Measurements from ENCODE around the gene KRTAP4-3.

The KRTAP4-3 gene

DNA sequence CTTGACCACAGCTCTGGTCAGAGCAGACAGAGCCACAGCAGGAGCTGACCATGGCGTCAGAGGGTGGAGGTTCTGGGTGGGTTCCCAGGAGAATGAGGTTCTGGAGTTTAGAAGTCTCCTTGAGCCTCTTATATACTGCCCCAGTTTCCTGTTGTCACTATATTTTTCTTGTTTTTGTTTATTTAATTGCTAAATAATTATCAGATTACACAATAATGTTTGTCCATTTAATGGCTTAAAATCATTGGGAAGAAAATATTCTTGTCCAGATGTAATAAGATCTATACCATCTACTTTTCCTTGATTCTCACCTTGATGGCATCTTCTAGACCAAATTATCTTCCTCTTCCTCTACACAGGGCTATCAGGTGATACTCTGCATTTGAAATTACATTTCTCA is at the start of gene KRTAP4-3:
KRTAP4-3 (minus strand) TSS at position 101 of the 400 bp plus-strand sequence; CDS start at position 52, 49 bp downstream.
- Histone ChIP-seq H3K79me2 (no peaks in the 10 kb centered on the region), H3K9me3 (ENCODE audit: control insufficient read depth, low read length) (no peaks in the 10 kb centered on the region), H3K27me3 (ENCODE audit: control insufficient read depth, insufficient read depth, low read length) (no peaks in the 10 kb centered on the region), H3K4me2 (ENCODE audit: low read length) (no peak within 1 kb of the TSS), H2AFZ (no peak within 1 kb of the TSS), H3K9ac (no peak within 1 kb of the TSS), H3K4me1 (no peaks in the 10 kb centered on the region), H3K4me3 (ENCODE audit: low read depth, low read length) (no peak within 1 kb of the TSS), H3K36me3 (ENCODE audit: control insufficient read depth, insufficient read depth, low read length) (no peaks in the 10 kb centered on the region), H3K27ac (no peak within 1 kb of the TSS)
- TF ChIP-seq, protein P1, sequence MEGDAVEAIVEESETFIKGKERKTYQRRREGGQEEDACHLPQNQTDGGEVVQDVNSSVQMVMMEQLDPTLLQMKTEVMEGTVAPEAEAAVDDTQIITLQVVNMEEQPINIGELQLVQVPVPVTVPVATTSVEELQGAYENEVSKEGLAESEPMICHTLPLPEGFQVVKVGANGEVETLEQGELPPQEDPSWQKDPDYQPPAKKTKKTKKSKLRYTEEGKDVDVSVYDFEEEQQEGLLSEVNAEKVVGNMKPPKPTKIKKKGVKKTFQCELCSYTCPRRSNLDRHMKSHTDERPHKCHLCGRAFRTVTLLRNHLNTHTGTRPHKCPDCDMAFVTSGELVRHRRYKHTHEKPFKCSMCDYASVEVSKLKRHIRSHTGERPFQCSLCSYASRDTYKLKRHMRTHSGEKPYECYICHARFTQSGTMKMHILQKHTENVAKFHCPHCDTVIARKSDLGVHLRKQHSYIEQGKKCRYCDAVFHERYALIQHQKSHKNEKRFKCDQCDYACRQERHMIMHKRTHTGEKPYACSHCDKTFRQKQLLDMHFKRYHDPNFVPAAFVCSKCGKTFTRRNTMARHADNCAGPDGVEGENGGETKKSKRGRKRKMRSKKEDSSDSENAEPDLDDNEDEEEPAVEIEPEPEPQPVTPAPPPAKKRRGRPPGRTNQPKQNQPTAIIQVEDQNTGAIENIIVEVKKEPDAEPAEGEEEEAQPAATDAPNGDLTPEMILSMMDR (IDR thresholded peaks at IDR 0.05), result no peak

DNA sequence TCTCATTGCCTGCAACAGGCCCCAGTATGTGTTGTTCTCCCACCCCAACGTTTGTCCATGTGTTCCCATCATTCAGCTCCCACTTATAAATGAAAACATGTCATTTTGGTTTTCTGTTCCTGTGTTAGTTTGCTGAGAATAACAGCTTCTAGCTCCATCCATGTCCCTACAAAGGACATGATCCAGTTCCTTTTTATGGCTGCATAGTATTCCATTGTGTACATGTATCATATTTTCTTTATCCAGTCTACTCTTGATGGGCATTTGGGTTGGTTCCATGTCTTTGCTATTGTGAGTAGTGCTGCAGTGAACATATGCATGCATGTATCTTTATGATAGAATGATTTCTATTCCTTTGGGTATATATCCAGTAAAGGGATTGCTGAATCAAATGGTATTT is 47.7 kb upstream of the KRTAP4-3 start:
- Histone ChIP-seq H3K27me3 (ENCODE audit: control insufficient read depth, insufficient read depth, low read length) (no peaks in the 10 kb centered on the region), H3K4me1 (no peaks in the 10 kb centered on the region), H3K9me3 (ENCODE audit: control insufficient read depth, low read length) (no peaks in the 10 kb centered on the region), H3K9ac (no peak overlapping the region), H3K4me3 (ENCODE audit: low read depth, low read length) (no peak overlapping the region), H3K79me2 (no peaks in the 10 kb centered on the region), H2AFZ (no peak overlapping the region), H3K27ac (no peak overlapping the region), H3K4me2 (ENCODE audit: low read length) (no peak overlapping the region), H3K36me3 (ENCODE audit: control insufficient read depth, insufficient read depth, low read length) (no peaks in the 10 kb centered on the region)
- TF ChIP-seq, protein P1 (IDR thresholded peaks at IDR 0.05), result no peak

DNA sequence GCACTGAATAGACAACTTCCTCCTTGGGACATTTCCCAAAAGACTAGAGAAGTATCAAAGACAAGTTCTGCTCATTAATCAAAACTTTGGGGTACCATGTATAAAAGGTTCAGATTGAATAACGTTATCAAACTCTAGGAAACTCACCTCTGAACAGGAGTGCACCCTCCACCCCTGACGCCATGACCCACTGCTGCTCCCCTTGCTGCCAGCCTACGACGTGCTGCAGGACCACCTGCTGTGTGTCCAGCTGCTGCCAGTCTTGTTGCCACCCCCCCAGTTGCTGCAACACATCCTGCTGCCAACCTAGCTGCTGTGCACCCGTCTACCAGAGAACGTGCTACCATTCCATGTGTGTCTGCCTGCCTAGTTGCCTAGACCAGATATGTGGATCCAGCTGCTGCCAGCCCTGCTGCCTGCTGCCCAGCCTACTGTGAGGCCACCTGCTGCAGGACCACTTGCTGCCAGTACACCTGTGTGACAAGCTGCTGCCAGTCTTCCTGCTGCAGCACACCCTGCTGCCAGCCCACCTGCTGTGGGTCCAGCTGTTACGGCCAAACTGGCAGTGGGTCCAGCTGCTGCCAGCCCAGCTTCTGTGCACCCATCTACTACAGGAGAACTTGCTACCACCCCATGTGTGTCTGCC is 44.6 kb upstream of the KRTAP4-3 start:
- Histone ChIP-seq H3K4me3 (ENCODE audit: low read depth, low read length) (no peak overlapping the region), H3K36me3 (ENCODE audit: control insufficient read depth, insufficient read depth, low read length) (no peaks in the 10 kb centered on the region), H3K9ac (no peak overlapping the region), H3K9me3 (ENCODE audit: control insufficient read depth, low read length) (no peaks in the 10 kb centered on the region), H2AFZ (no peak overlapping the region), H3K27me3 (ENCODE audit: control insufficient read depth, insufficient read depth, low read length) (no peaks in the 10 kb centered on the region), H3K27ac (no peak overlapping the region), H3K79me2 (no peaks in the 10 kb centered on the region), H3K4me1 (no peaks in the 10 kb centered on the region), H3K4me2 (ENCODE audit: low read length) (no peak overlapping the region)
- TF ChIP-seq, protein P1 (IDR thresholded peaks at IDR 0.05), result no peak

DNA sequence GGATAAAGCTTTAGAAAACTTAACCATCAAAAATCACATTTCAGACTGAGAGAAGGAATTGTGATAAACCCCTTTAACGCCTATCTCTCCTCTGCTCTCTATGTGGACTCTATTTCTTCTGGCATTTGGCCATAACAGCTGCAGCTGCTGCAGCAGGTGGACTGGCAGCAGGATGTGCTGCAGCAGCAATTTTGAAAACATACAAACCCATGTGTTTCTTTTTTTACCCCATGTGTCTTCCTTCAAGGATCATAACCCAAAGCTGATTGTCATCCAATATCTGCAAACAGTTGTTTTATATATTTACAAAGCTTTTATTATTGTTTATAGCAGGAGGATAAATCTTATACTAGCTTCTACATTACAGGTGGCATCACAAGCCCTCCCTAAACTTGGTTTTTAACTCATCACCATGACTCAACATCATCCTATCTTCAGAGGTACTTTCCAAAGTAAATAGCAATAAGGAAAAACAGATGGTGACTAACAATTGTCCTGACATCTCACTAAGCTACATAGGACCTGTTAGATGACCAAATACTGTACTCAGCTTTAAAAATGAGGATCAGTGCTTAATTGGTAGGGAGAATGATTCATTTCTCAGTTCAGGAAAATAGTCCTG is 43.9 kb upstream of the KRTAP4-3 start:
- Histone ChIP-seq H3K27me3 (ENCODE audit: control insufficient read depth, insufficient read depth, low read length) (no peaks in the 10 kb centered on the region), H3K4me1 (no peaks in the 10 kb centered on the region), H3K79me2 (no peaks in the 10 kb centered on the region), H2AFZ (no peak overlapping the region), H3K27ac (no peak overlapping the region), H3K4me3 (ENCODE audit: low read depth, low read length) (no peak overlapping the region), H3K4me2 (ENCODE audit: low read length) (no peak overlapping the region), H3K9me3 (ENCODE audit: control insufficient read depth, low read length) (no peaks in the 10 kb centered on the region), H3K9ac (no peak overlapping the region), H3K36me3 (ENCODE audit: control insufficient read depth, insufficient read depth, low read length) (no peaks in the 10 kb centered on the region)
- TF ChIP-seq, protein P1 (IDR thresholded peaks at IDR 0.05), result no peak
